Neural progenitor cell (in vitro differentiated cells): ENCODE results near the gene GALNT2.

Source experiments
- EZH2 ChIP-seq: fragments of 200-600 bp; sonication (generic); IDR thresholded peaks from 2 replicates; pipeline ENCODE4 v1.6.1; 2017; ENCODE audit warnings: antibody characterized with exemption, mild to moderate bottlenecking, moderate library complexity
- EZH2phosphoT487 ChIP-seq: fragments of 200-600 bp; sonication (generic); IDR thresholded peaks from 2 replicates; pipeline ENCODE4 v1.6.1; 2017; ENCODE audit warnings: antibody characterized with exemption
- TF ChIP-seq, protein P1 (sequence below): fragments of 200-600 bp; sonication (generic); IDR thresholded peaks from 2 replicates; pipeline ENCODE4 v1.5.1; 2017; ENCODE audit warnings: antibody characterized with exemption, mild to moderate bottlenecking

DNA sequence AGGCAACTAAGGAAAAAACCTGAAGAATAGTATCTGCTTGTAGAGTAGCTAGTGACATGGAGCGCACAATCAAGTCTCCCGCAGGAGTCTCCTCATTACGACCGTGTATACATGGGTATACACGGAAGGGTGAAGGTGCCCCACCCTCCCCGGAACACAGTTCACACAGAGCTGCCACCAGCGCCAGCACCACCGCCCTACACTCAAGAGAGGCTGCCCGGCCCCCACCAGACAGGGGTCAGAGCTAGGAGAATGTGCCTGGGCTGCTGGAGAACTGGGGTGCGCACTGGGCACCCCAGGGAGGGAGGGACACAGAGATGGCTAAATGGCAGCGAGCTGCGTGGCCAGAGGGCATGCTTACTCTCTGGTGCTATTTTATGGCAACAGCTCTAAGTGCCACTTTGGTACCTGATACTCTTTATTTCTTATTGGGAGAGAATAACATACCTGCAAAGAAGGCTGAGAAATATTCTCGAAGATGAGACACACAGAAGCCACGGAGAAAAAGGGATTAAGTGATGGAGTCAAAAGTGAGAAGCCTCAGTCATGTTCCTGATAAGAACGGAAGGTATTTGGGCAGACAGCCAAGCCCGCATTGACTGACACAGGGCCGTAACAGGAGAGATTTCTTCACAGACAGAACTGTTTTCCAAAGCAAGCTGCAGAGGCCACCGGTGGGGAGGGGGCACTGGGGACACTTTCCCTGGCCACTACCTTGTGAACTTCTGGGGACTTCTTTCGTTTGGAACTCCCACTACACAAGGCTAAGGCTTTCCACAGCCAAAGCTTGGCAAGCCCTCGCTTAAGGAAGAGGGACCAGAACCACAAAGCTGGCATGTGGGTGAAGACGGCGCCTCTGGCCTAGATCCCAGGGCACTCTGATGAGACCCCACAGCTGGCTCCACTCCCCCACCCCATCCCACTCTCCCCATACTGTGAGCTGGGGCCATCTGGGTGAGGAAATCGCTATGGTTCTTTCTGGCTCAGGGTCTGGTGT lies 251.1 kb downstream of the GALNT2 start:
- TF ChIP-seq, protein P1, sequence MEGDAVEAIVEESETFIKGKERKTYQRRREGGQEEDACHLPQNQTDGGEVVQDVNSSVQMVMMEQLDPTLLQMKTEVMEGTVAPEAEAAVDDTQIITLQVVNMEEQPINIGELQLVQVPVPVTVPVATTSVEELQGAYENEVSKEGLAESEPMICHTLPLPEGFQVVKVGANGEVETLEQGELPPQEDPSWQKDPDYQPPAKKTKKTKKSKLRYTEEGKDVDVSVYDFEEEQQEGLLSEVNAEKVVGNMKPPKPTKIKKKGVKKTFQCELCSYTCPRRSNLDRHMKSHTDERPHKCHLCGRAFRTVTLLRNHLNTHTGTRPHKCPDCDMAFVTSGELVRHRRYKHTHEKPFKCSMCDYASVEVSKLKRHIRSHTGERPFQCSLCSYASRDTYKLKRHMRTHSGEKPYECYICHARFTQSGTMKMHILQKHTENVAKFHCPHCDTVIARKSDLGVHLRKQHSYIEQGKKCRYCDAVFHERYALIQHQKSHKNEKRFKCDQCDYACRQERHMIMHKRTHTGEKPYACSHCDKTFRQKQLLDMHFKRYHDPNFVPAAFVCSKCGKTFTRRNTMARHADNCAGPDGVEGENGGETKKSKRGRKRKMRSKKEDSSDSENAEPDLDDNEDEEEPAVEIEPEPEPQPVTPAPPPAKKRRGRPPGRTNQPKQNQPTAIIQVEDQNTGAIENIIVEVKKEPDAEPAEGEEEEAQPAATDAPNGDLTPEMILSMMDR: no peak
- TF ChIP-seq EZH2 (no peak), EZH2phosphoT487 (no peak)
